HepG2 (cell line): ENCODE measurements around the gene MIDN. TPM values are rescaled to one million over a fixed set of nuclear protein-coding genes. Genes with fewer than 3 reads are reported as not detected.

Source experiments
- ATF5 ChIP-seq: sonication (generic); formaldehyde crosslinking; IDR thresholded peaks from 2 replicates; pipeline ENCODE4 v1.4.0; 2020; ENCODE audit warnings: mild to moderate bottlenecking, low read depth, missing genetic modification reagents
- CREBL2 ChIP-seq: sonication (generic); formaldehyde crosslinking; IDR thresholded peaks from 2 replicates; pipeline ENCODE4 v1.8.1; 2023; ENCODE audit warnings: missing genetic modification reagents, mild to moderate bottlenecking, borderline replicate concordance
- GZF1 ChIP-seq: sonication (generic); formaldehyde crosslinking; IDR thresholded peaks from 2 replicates; pipeline ENCODE4 v1.5.1; 2020; ENCODE audit warnings: mild to moderate bottlenecking, missing genetic modification reagents
- HNRNPL ChIP-seq: fragments of 200-400 bp; formaldehyde crosslinking; IDR thresholded peaks from 2 replicates; pipeline ENCODE4 v1.6.1; 2017; ENCODE audit warnings: mild to moderate bottlenecking, low read depth, low read length
- SIX4 ChIP-seq: sonication (generic); formaldehyde crosslinking; IDR thresholded peaks from 2 replicates; pipeline ENCODE4 v1.4.0; 2020; ENCODE audit warnings: missing genetic modification reagents
- STAT5B ChIP-seq: sonication (generic); formaldehyde crosslinking; IDR thresholded peaks from 2 replicates; pipeline ENCODE4 v1.4.0; 2020; ENCODE audit warnings: missing genetic modification reagents
- TBP ChIP-seq: sonication (generic); formaldehyde crosslinking; IDR thresholded peaks from 2 replicates; pipeline ENCODE4 v1.5.0; 2020; ENCODE audit warnings: missing genetic modification reagents
- XBP1 ChIP-seq: sonication (generic); formaldehyde crosslinking; IDR thresholded peaks from 2 replicates; pipeline ENCODE4 v1.5.0; 2020; ENCODE audit warnings: missing genetic modification reagents
- ZBTB39 ChIP-seq: sonication (generic); formaldehyde crosslinking; IDR thresholded peaks from 2 replicates; pipeline ENCODE4 v1.5.0; 2020; ENCODE audit warnings: missing genetic modification reagents
- ZNF318 ChIP-seq: sonication (generic); formaldehyde crosslinking; IDR thresholded peaks from 2 replicates; pipeline ENCODE4 v1.4.0; 2020; ENCODE audit warnings: mild to moderate bottlenecking, missing genetic modification reagents
- ZNF367 ChIP-seq: sonication (generic); formaldehyde crosslinking; IDR thresholded peaks from 2 replicates; pipeline ENCODE4 v1.4.0; 2020; ENCODE audit warnings: missing genetic modification reagents, borderline replicate concordance
- ZNF670 ChIP-seq: sonication (generic); formaldehyde crosslinking; IDR thresholded peaks from 2 replicates; pipeline ENCODE4 v1.8.0; 2022; ENCODE audit warnings: mild to moderate bottlenecking, missing genetic modification reagents, borderline replicate concordance
- polyA plus RNA-seq, 8 experiments: library from polyadenylated mRNA; depleted of rRNA in 3 of 8; stranded (reverse) in 7 of 8; unstranded in 1 of 8; fragments of >200 nt; fragmentation: Illumina TruSeq in 4 of 8; extraction: Trizol in 4 of 8; gene quantifications; 2 replicates each; pipeline versions ENCODE4 v1.2.1 to v1.2.3, GENCODE V29; 2011 to 2016; ENCODE audit warnings: low read depth in 4 of 8, missing spikeins in 1 of 8, mixed read lengths in 1 of 8; ENCODE audit not compliant: insufficient read depth in 1 of 8
- total RNA-seq, 5 experiments: library from RNA; depleted of rRNA; stranded (reverse); fragments of >200 nt; fragmentation: Illumina TruSeq; extraction: Trizol; gene quantifications; 2 replicates each; pipeline ENCODE4 v1.2.3, GENCODE V29; 2016; ENCODE audit warnings: low read depth in 1 of 5
- TF ChIP-seq, protein P1 (sequence below): IDR thresholded peaks from 2 replicates; pipeline ENCODE4 v1.6.1; 2016; ENCODE audit warnings: missing biosample characterization, missing genetic modification reagents, low read depth
- TF ChIP-seq, protein P2 (sequence below): sonication (generic); formaldehyde crosslinking; conservative IDR thresholded peaks from 2 replicates; pipeline ENCODE4 v1.8.1; 2023; ENCODE audit warnings: missing genetic modification reagents

The MIDN gene
- total and polyA plus RNA-seq, 2 of the 13 experiments (the other 11 are each of a cell fraction or from before 2014, with no cell fraction given), result 8.4 to 18.0 TPM

GRCh38 chr19:1259206-1259875 is 11.0 kb downstream of the MIDN start (continued):
- TF ChIP-seq, protein P1, sequence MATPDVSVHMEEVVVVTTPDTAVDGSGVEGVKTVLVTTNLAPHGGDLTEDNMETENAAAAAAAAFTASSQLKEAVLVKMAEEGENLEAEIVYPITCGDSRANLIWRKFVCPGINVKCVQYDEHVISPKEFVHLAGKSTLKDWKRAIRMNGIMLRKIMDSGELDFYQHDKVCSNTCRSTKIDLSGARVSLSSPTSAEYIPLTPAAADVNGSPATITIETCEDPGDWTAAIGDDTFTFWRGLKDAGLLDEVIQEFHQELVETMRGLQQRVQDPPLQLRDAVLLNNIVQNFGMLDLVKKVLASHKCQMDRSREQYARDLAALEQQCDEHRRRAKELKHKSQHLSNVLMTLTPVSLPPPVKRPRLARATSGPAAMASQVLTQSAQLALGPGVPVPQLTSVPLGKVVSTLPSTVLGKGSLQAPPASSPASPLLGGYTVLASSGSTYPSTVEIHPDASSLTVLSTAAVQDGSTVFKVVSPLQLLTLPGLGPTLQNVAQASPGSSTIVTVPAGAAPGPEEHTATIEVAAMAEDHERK, result 0 out of 2 replicates have a peak, but pooled peaks have one; percentile 13
- no peak for TF ChIP-seq ATF5 (CRISPR knock-in tag)
- no peak for TF ChIP-seq ZNF367 (CRISPR knock-in tag)
- TF ChIP-seq STAT5B (CRISPR knock-in tag), result no peak
- no peak; the same call in none of the 2 replicates for TF ChIP-seq SIX4
- 0 out of 2 replicates have a peak, but pooled peaks have one; percentile 69 for TF ChIP-seq GZF1 (CRISPR knock-in tag)
- TF ChIP-seq TBP (CRISPR knock-in tag), result no peak
- TF ChIP-seq, protein P2, sequence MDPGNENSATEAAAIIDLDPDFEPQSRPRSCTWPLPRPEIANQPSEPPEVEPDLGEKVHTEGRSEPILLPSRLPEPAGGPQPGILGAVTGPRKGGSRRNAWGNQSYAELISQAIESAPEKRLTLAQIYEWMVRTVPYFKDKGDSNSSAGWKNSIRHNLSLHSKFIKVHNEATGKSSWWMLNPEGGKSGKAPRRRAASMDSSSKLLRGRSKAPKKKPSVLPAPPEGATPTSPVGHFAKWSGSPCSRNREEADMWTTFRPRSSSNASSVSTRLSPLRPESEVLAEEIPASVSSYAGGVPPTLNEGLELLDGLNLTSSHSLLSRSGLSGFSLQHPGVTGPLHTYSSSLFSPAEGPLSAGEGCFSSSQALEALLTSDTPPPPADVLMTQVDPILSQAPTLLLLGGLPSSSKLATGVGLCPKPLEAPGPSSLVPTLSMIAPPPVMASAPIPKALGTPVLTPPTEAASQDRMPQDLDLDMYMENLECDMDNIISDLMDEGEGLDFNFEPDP (CRISPR knock-in tag), result no peak
- no peak for TF ChIP-seq CREBL2 (CRISPR knock-in tag)
- no peak for TF ChIP-seq XBP1 (CRISPR knock-in tag)
- TF ChIP-seq ZNF318 (CRISPR knock-in tag), result peak; percentile 89; the same call in 1 of the 2 replicates
- no peak for TF ChIP-seq ZBTB39 (CRISPR knock-in tag)
- TF ChIP-seq ZNF670 (CRISPR knock-in tag), result peak; percentile 94; the same call in 1 of the 2 replicates
- peak; percentile 93 for TF ChIP-seq HNRNPL
